Right ventricle myocardium superior (tissue), 1 donor: Measurements from ENCODE around the gene TMEM94. TPM values are rescaled to one million over a fixed set of nuclear protein-coding genes. Genes with fewer than 3 reads are reported as not detected.
"Not testable (repeated sequence)": the region's sequence is repeated elsewhere in the genome, so short reads cannot be mapped to it uniquely, and the experiment has no call there.

Experiments
- ATAC-seq: fragments of 200-7000 bp; cut with Tn5 transposase; one replicate; pipeline ENCODE4 v1.9.1; 2020; ENCODE audit warnings: mild to moderate bottlenecking; ENCODE audit not compliant: poor library complexity
- DNase-seq: peaks from one replicate; pipeline ENCODE4 v3.0.0-alpha.2; 2020
- intact Hi-C: fragments of 100-400 bp; cut with DNase I; formaldehyde crosslinking; loops from one replicate; pipeline ENCODE4 v1.11.2; 2022
- total RNA-seq: library from RNA; stranded (reverse); fragmentation: NEBNext Ultra II Directional; extraction: Animal tissue kit (Norgen Biotek cat#: 25700); gene quantifications from one replicate; pipeline ENCODE4 v1.2.1, GENCODE V29; 2021
- donor health status: DM: no; HTN: yes; CAD: no; lungs with severe emphysema.

Gene TMEM94
- total RNA-seq, 1 donor from 2014 or later: 38.0 TPM

- ATAC-seq (peak; percentile 24), DNase-seq (no peak)
- intact Hi-C loops: no loop called here
These were observed 14.0 kb upstream of the TMEM94 start for GRCh38 chr17:75442168-75443103.

GRCh38 chr17:75445296-75445695, 11.1 kb upstream of the TMEM94 start:
- intact Hi-C loops: no loop called here
- no peak for DNase-seq
- no peak for ATAC-seq

GRCh38 chr17:75445896-75446295, 10.5 kb upstream of the TMEM94 start:
- ATAC-seq, intact Hi-C loops, DNase-seq: not testable (repeated sequence)

- ATAC-seq (no peak), DNase-seq (no peak)
- intact Hi-C loops: no loop called here
These were observed 8.2 kb upstream of the TMEM94 start for GRCh38 chr17:75447951-75448856.

- intact Hi-C loops: no loop called here
- ATAC-seq (no peak), DNase-seq (no peak)
These were observed 6.2 kb upstream of the TMEM94 start for GRCh38 chr17:75450270-75450669.

- DNase-seq (no peak), ATAC-seq (no peak)
- intact Hi-C loops: no loop called here
These were observed 2.2 kb upstream of the TMEM94 start for GRCh38 chr17:75454193-75454592.

GRCh38 chr17:75454672-75455071, 1.8 kb upstream of the TMEM94 start:
- DNase-seq, ATAC-seq, intact Hi-C loops: not testable (repeated sequence)

GRCh38 chr17:75456039-75456416, 407 bp upstream of the TMEM94 start:
- intact Hi-C loops: no loop called here
- ATAC-seq: peak; percentile 43
- DNase-seq: peak; percentile 52

GRCh38 chr17:75457047-75457654, 716 bp downstream of the TMEM94 start:
- intact Hi-C loops: no loop called here

GRCh38 chr17:75459246-75459589, 2.8 kb downstream of the TMEM94 start:
- no peak for ATAC-seq
- intact Hi-C loops: no loop called here
- no peak for DNase-seq

More at GRCh38 chr17:75457047-75457654, 716 bp downstream of the TMEM94 start:
- ATAC-seq (peak; percentile 38), DNase-seq (peak; percentile 57)

- ATAC-seq (peak; percentile 21), DNase-seq (no peak)
- intact Hi-C loops: no loop called here
These were observed 3.3 kb downstream of the TMEM94 start for GRCh38 chr17:75459590-75460267.

GRCh38 chr17:75460295-75460694, 3.9 kb downstream of the TMEM94 start:
- no peak for ATAC-seq
- no peak for DNase-seq
- intact Hi-C loops: no loop called here

GRCh38 chr17:75463603-75464002, 7.2 kb downstream of the TMEM94 start:
- DNase-seq (no peak), ATAC-seq (no peak)
- intact Hi-C loops: no loop called here

- intact Hi-C loops: no loop called here
- no peak for ATAC-seq
- no peak for DNase-seq
These were observed 8.6 kb downstream of the TMEM94 start for GRCh38 chr17:75465039-75465438.

GRCh38 chr17:75468291-75468754, 11.9 kb downstream of the TMEM94 start:
- ATAC-seq (peak; percentile 47), DNase-seq (no peak)
- intact Hi-C loops: no loop called here

GRCh38 chr17:75468779-75469373, 12.4 kb downstream of the TMEM94 start:
- no peak for DNase-seq
- peak; percentile 27 for ATAC-seq
- intact Hi-C loops: no loop called here

- no peak for ATAC-seq
- intact Hi-C loops: no loop called here
These were observed 14.8 kb downstream of the TMEM94 start for GRCh38 chr17:75471207-75471606.

GRCh38 chr17:75472119-75472518, 15.7 kb downstream of the TMEM94 start:
- intact Hi-C loops: no loop called here
- no peak for ATAC-seq

More at GRCh38 chr17:75471207-75471606, 14.8 kb downstream of the TMEM94 start:
- no peak for DNase-seq

More at GRCh38 chr17:75472119-75472518, 15.7 kb downstream of the TMEM94 start:
- DNase-seq: no peak
